Measurements from ENCODE around the gene SYTL5. TPM values are rescaled to one million over a fixed set of nuclear protein-coding genes. Genes with fewer than 3 reads are reported as not detected.

SYTL5 gene
- total and polyA plus RNA-seq, 4 donors = 0.83 to 8.4 (median 1.5) TPM

- Histone ChIP-seq H3K27me3 (ENCODE audit: control insufficient read depth in 3 of 3, insufficient read depth in 3 of 3, low read length in 2 of 3) (peaks cover 0 to 8% (median 5%) of the 10 kb centered on the region in 3 donors), H3K9ac (ENCODE audit: insufficient read depth in 1 of 2, low read length in 2 of 2) (no peak overlapping the region), H3K36me3 (ENCODE audit: control insufficient read depth in 4 of 4, insufficient read depth in 4 of 4, low read length in 4 of 4) (no peaks in the 10 kb centered on the region), H3K4me3 (no peak overlapping the region), H3K4me1 (ENCODE audit: control insufficient read depth in 5 of 5, insufficient read depth in 5 of 5, low read length in 5 of 5) (no peaks in the 10 kb centered on the region), H3K27ac (ENCODE audit: low read depth in 1 of 2, low read length in 1 of 2) (no peak overlapping the region), H3K9me3 (ENCODE audit: control insufficient read depth in 4 of 4, insufficient read depth in 3 of 4, low read length in 3 of 4) (no peaks in the 10 kb centered on the region)
- WGBS, 2 donors = 58 to 92% methylated on average over 1 of the region's 1 CpG
- DNase-seq (no peak), ATAC-seq (ENCODE audit: insufficient read depth, low FRiP score) (no peak)
- TF ChIP-seq CTCF (IDR thresholded peaks at IDR 0.05; ENCODE audit: control extremely low read depth, extremely low read depth) = no peak
Measured at GRCh38 chrX:38081909-38082308, 75.6 kb downstream of the SYTL5 start.

- Histone ChIP-seq H3K4me1 (ENCODE audit: control insufficient read depth in 5 of 5, insufficient read depth in 5 of 5, low read length in 5 of 5) (no peaks in the 10 kb centered on the region), H3K9me3 (ENCODE audit: control insufficient read depth in 4 of 4, insufficient read depth in 3 of 4, low read length in 3 of 4) (no peaks in the 10 kb centered on the region), H3K36me3 (ENCODE audit: control insufficient read depth in 4 of 4, insufficient read depth in 4 of 4, low read length in 4 of 4) (no peaks in the 10 kb centered on the region), H3K27ac (ENCODE audit: low read depth in 1 of 2, low read length in 1 of 2) (no peak overlapping the region), H3K4me3 (no peak overlapping the region), H3K27me3 (ENCODE audit: control insufficient read depth in 3 of 3, insufficient read depth in 3 of 3, low read length in 2 of 3) (peaks cover 0 to 11% (median 5%) of the 10 kb centered on the region in 3 donors), H3K9ac (ENCODE audit: insufficient read depth in 1 of 2, low read length in 2 of 2) (no peak overlapping the region)
- TF ChIP-seq CTCF (IDR thresholded peaks at IDR 0.05; ENCODE audit: control extremely low read depth, extremely low read depth) = no peak
- no peak for DNase-seq
- ATAC-seq (ENCODE audit: insufficient read depth, low FRiP score) = no peak
- 74 to 96% methylated on average over 2 of the region's 2 CpGs for WGBS, 2 donors
Measured at GRCh38 chrX:38082309-38082708, 76.0 kb downstream of the SYTL5 start.

- 71 to 94% methylated on average over 4 of the region's 4 CpGs for WGBS, 2 donors
- no peak for TF ChIP-seq CTCF (IDR thresholded peaks at IDR 0.05; ENCODE audit: control extremely low read depth, extremely low read depth)
- Histone ChIP-seq H3K9ac (ENCODE audit: insufficient read depth in 1 of 2, low read length in 2 of 2) (no peak overlapping the region), H3K9me3 (ENCODE audit: control insufficient read depth in 4 of 4, insufficient read depth in 3 of 4, low read length in 3 of 4) (no peaks in the 10 kb centered on the region), H3K36me3 (ENCODE audit: control insufficient read depth in 4 of 4, insufficient read depth in 4 of 4, low read length in 4 of 4) (no peaks in the 10 kb centered on the region), H3K4me3 (no peak overlapping the region), H3K27me3 (ENCODE audit: control insufficient read depth in 3 of 3, insufficient read depth in 3 of 3, low read length in 2 of 3) (peaks cover 0 to 15% (median 3%) of the 10 kb centered on the region in 3 donors), H3K27ac (ENCODE audit: low read depth in 1 of 2, low read length in 1 of 2) (no peak overlapping the region), H3K4me1 (ENCODE audit: control insufficient read depth in 5 of 5, insufficient read depth in 5 of 5, low read length in 5 of 5) (no peaks in the 10 kb centered on the region)
- ATAC-seq (ENCODE audit: insufficient read depth, low FRiP score) (no peak), DNase-seq (no peak)
Measured at GRCh38 chrX:38085813-38086212, 79.5 kb downstream of the SYTL5 start.
